PC-3 (cell line): ENCODE results near the gene CSNK2A1. TPM values are rescaled to one million over a fixed set of nuclear protein-coding genes. Genes with fewer than 3 reads are reported as not detected.

Source experiments
- ATAC-seq: fragments of 200-7000 bp; cut with Tn5 transposase; 2 replicates; pipeline ENCODE4 v1.9.1; 2020; ENCODE audit warnings: mild to moderate bottlenecking, moderate library complexity
- BruUV-seq: library from RNA; stranded (reverse); fragments of 400-500 nt; replicated peaks from 2 replicates; lab custom pipeline; 2021; lab: Mats Ljungman, UMichigan
- CTCF ChIA-PET: fragments of 300-600 bp; sonication (Branson Sonifier 250); formaldehyde crosslinking; loops from one replicate; lab custom pipeline; 2022; ENCODE audit warnings: antibody characterized with exemption; lab: Charles Lee
- POLR2A ChIA-PET: fragments of 300-600 bp; sonication (Branson Sonifier 250); formaldehyde crosslinking; loops from one replicate; lab custom pipeline; 2022; ENCODE audit warnings: antibody characterized with exemption; ENCODE audit not compliant: unreplicated experiment; lab: Charles Lee
- DNase-seq: peaks from one replicate; pipeline ENCODE4 v3.0.0-alpha.2; 2015
- H2AFZ ChIP-seq: fragments of 300-600 bp; sonication (generic); 2 replicates; pipeline ENCODE4 v1.6.0; 2016; ENCODE audit warnings: antibody characterized with exemption, low read length
- H3F3A ChIP-seq: fragments of 300-600 bp; sonication (generic); one replicate; pipeline ENCODE4 v1.6.0; 2017; ENCODE audit warnings: antibody characterized with exemption, low read length, control low read depth, mild to moderate bottlenecking; ENCODE audit not compliant: unreplicated experiment
- H3K27ac ChIP-seq: fragments of 300-600 bp; sonication (generic); 2 replicates; pipeline ENCODE4 v1.5.1; 2016; ENCODE audit warnings: mild to moderate bottlenecking, low read length
- H3K27me3 ChIP-seq: fragments of 300-600 bp; sonication (generic); 2 replicates; pipeline ENCODE4 v1.6.1; 2016; ENCODE audit warnings: low read length, mixed read lengths
- H3K36me3 ChIP-seq: fragments of 300-600 bp; sonication (generic); 2 replicates; pipeline ENCODE4 v1.6.1; 2016; ENCODE audit warnings: low read depth, mixed run types, low read length, mixed read lengths
- H3K4me1 ChIP-seq: fragments of 300-600 bp; sonication (generic); 2 replicates; pipeline ENCODE4 v1.5.1; 2016; ENCODE audit warnings: low read length; ENCODE audit not compliant: insufficient read depth
- H3K4me2 ChIP-seq: fragments of 300-600 bp; sonication (generic); 2 replicates; pipeline ENCODE4 v1.6.0; 2016; ENCODE audit warnings: low read length
- H3K4me3 ChIP-seq: fragments of 300-600 bp; sonication (generic); 2 replicates; pipeline ENCODE4 v1.5.1; 2016; ENCODE audit warnings: mild to moderate bottlenecking, low read length, mixed read lengths
- H3K79me2 ChIP-seq: fragments of 300-600 bp; sonication (generic); 2 replicates; pipeline ENCODE4 v1.6.1; 2017; ENCODE audit warnings: low read length, mixed read lengths
- H3K9ac ChIP-seq: fragments of 300-600 bp; sonication (generic); 2 replicates; pipeline ENCODE4 v1.6.0; 2016; ENCODE audit warnings: mild to moderate bottlenecking, low read length
- H3K9me2 ChIP-seq: fragments of 300-600 bp; sonication (generic); replicated peaks from 2 replicates; pipeline ENCODE4 v1.6.1; 2016; ENCODE audit warnings: mixed run types, low read length, mixed read lengths
- H3K9me3 ChIP-seq: fragments of 300-600 bp; sonication (generic); 2 replicates; pipeline ENCODE4 v1.6.1; 2016; ENCODE audit warnings: low read length, mixed read lengths
- H4K20me1 ChIP-seq: fragments of 300-600 bp; sonication (generic); 2 replicates; pipeline ENCODE4 v1.6.1; 2016; ENCODE audit warnings: low read length, mixed read lengths
- CTCF ChIP-seq: fragments of 300-600 bp; sonication (generic); conservative IDR thresholded peaks from 2 replicates; pipeline ENCODE4 v1.5.1; 2017; ENCODE audit warnings: antibody characterized with exemption, low read depth, mild to moderate bottlenecking, low read length
- EZH2 ChIP-seq: fragments of 300-600 bp; sonication (generic); IDR thresholded peaks from one replicate; pipeline ENCODE4 v1.6.1; 2017; ENCODE audit warnings: antibody characterized with exemption, mild to moderate bottlenecking, low read length; ENCODE audit not compliant: unreplicated experiment
- EZH2phosphoT487 ChIP-seq: fragments of 300-600 bp; sonication (generic); IDR thresholded peaks from 2 replicates; pipeline ENCODE4 v1.6.1; 2018; ENCODE audit warnings: mild to moderate bottlenecking, antibody characterized with exemption, low read length, borderline replicate concordance
- intact Hi-C: fragments of 100-400 bp; cut with micrococcal nuclease; formaldehyde crosslinking; loops from 2 replicates; pipeline ENCODE4 v1.9.0; 2023
- total RNA-seq: library from RNA; depleted of rRNA; stranded (reverse); fragments of >200 nt; gene quantifications from 2 replicates; pipeline ENCODE4 v1.2.3, GENCODE V29; 2014

CSNK2A1 gene
- total RNA-seq, 1 experiment from 2014 or later = 161 TPM

GRCh38 chr20:560680-561079 is 17.1 kb upstream of the CSNK2A1 start:
- no peak overlapping the region for H2AFZ ChIP-seq
- no peak overlapping the region for H3K4me3 ChIP-seq
- POLR2A ChIA-PET = no interaction called here
- no peak for DNase-seq
- no peaks in the 10 kb centered on the region for H3K4me1 ChIP-seq
- H3K4me2 ChIP-seq = no peak overlapping the region
- no TSS peak for BruUV-seq
- H3K36me3 ChIP-seq = no peaks in the 10 kb centered on the region
- intact Hi-C loops = loop anchor here (1.0 to 2.0 kb wide), 4 partner anchors 85 to 208 kb away; partner anchors contain the start of gene SLC52A3
- H3F3A ChIP-seq = no peaks in the 10 kb centered on the region
- H3K27ac ChIP-seq = no peak overlapping the region
- no peaks in the 10 kb centered on the region for H3K9me3 ChIP-seq
- TF ChIP-seq EZH2phosphoT487 = no peak
- no peak for TF ChIP-seq EZH2
- peak; percentile 28; the same call in 1 of the 2 replicates for TF ChIP-seq CTCF
- no peak for ATAC-seq
- H3K79me2 ChIP-seq = no peaks in the 10 kb centered on the region
- H4K20me1 ChIP-seq = no peaks in the 10 kb centered on the region
- no peaks in the 10 kb centered on the region for H3K9me2 ChIP-seq
- H3K27me3 ChIP-seq = no peaks in the 10 kb centered on the region
- CTCF ChIA-PET = interaction anchor here (0.8 to 1.2 kb wide), 2 partner anchors 85 to 208 kb away, joined by 8 read pairs; partner anchors contain the start of gene SLC52A3
- no peak overlapping the region for H3K9ac ChIP-seq

GRCh38 chr20:558117-558516 is 14.5 kb upstream of the CSNK2A1 start:
- TF ChIP-seq EZH2phosphoT487 (no peak), EZH2 (no peak), CTCF (no peak)
- intact Hi-C loops = no loop called here
- no peaks in the 10 kb centered on the region for H3K36me3 ChIP-seq
- no peaks in the 10 kb centered on the region for H3K9me3 ChIP-seq
- no peak overlapping the region for H3K4me3 ChIP-seq
- no peak overlapping the region for H3K4me2 ChIP-seq
- no peaks in the 10 kb centered on the region for H3K4me1 ChIP-seq
- no peaks in the 10 kb centered on the region for H3K9me2 ChIP-seq
- ChIA-PET POLR2A (no interaction called here), CTCF (no interaction called here)
- H3K27ac ChIP-seq = no peak overlapping the region
- no peaks in the 10 kb centered on the region for H3F3A ChIP-seq
- peak; percentile 58 for ATAC-seq
- peak; percentile 37 for DNase-seq
- no peaks in the 10 kb centered on the region for H3K27me3 ChIP-seq
- no peaks in the 10 kb centered on the region for H4K20me1 ChIP-seq
- no peak overlapping the region for H2AFZ ChIP-seq
- no peaks in the 10 kb centered on the region for H3K79me2 ChIP-seq
- no TSS peak for BruUV-seq
- no peak overlapping the region for H3K9ac ChIP-seq

- DNase-seq = no peak
- Histone ChIP-seq H3K79me2 (no peaks in the 10 kb centered on the region), H3K36me3 (no peaks in the 10 kb centered on the region), H3K9me3 (no peaks in the 10 kb centered on the region), H3K4me1 (no peaks in the 10 kb centered on the region), H3K9ac (no peak overlapping the region), H4K20me1 (no peaks in the 10 kb centered on the region), H2AFZ (no peak overlapping the region), H3K27me3 (no peaks in the 10 kb centered on the region), H3K4me2 (no peak overlapping the region), H3K9me2 (no peaks in the 10 kb centered on the region), H3K4me3 (no peak overlapping the region), H3K27ac (no peak overlapping the region), H3F3A (no peaks in the 10 kb centered on the region)
- TF ChIP-seq CTCF (no peak), EZH2 (no peak), EZH2phosphoT487 (no peak)
- intact Hi-C loops = no loop called here
- CTCF ChIA-PET = interaction anchor here (1.5 kb wide), 1 partner anchor 89 kb away, joined by 3 read pairs; no protein-coding TSS in a partner anchor
- BruUV-seq = no TSS peak
- POLR2A ChIA-PET = no interaction called here
- no peak for ATAC-seq
Observed at GRCh38 chr20:556984-557383, 13.4 kb upstream of the CSNK2A1 start.
